DOHH2 (cell line): ENCODE data around the gene RIC1.

Experiments
- H3F3A ChIP-seq: fragments of 200-600 bp; sonication (generic), shearing (Covaris generic); 2 replicates; pipeline ENCODE4 v1.6.0; 2016; ENCODE audit warnings: antibody characterized with exemption, mild to moderate bottlenecking; ENCODE audit not compliant: control insufficient read depth, insufficient read depth
- H3K27ac ChIP-seq: fragments of 200-600 bp; sonication (generic); 2 replicates; pipeline ENCODE4 v1.5.1; 2014; ENCODE audit warnings: low read depth, mild to moderate bottlenecking, low read length, moderate library complexity
- H3K27me3 ChIP-seq: fragments of 200-600 bp; sonication (generic); 2 replicates; pipeline ENCODE4 v1.6.1; 2014; ENCODE audit warnings: mild to moderate bottlenecking, low read length, mixed read lengths; ENCODE audit not compliant: control insufficient read depth
- H3K36me3 ChIP-seq: fragments of 200-600 bp; sonication (generic); 2 replicates; pipeline ENCODE4 v1.6.1; 2014; ENCODE audit warnings: mild to moderate bottlenecking, low read length, moderate library complexity, mixed read lengths; ENCODE audit not compliant: control insufficient read depth
- H3K4me1 ChIP-seq: fragments of 200-600 bp; sonication (generic); 2 replicates; pipeline ENCODE4 v1.6.1; 2014; ENCODE audit warnings: mild to moderate bottlenecking, low read length, mixed read lengths; ENCODE audit not compliant: control insufficient read depth
- H3K4me2 ChIP-seq: fragments of 200-600 bp; sonication (generic); 2 replicates; pipeline ENCODE4 v1.6.0; 2014; ENCODE audit warnings: mild to moderate bottlenecking, low read length, moderate library complexity
- H3K4me3 ChIP-seq: fragments of 200-600 bp; sonication (generic); 2 replicates; pipeline ENCODE4 v1.5.1; 2014; ENCODE audit warnings: mild to moderate bottlenecking, low read length, mixed read lengths
- H3K79me2 ChIP-seq: fragments of 200-600 bp; sonication (generic); 2 replicates; pipeline ENCODE4 v1.6.1; 2014; ENCODE audit warnings: mild to moderate bottlenecking, low read length, mixed read lengths; ENCODE audit not compliant: control insufficient read depth
- H3K9me2 ChIP-seq: fragments of 200-600 bp; sonication (generic); replicated peaks from 2 replicates; pipeline ENCODE4 v1.6.1; 2014; ENCODE audit warnings: mild to moderate bottlenecking, low read length, mixed read lengths; ENCODE audit not compliant: control insufficient read depth
- H3K9me3 ChIP-seq: fragments of 200-600 bp; sonication (generic); 2 replicates; pipeline ENCODE4 v1.6.1; 2014; ENCODE audit warnings: antibody characterized with exemption, low read length, mixed read lengths; ENCODE audit not compliant: control insufficient read depth, insufficient read depth
- H4K20me1 ChIP-seq: fragments of 200-600 bp; sonication (generic); 2 replicates; pipeline ENCODE4 v1.6.0; 2014; ENCODE audit warnings: low read depth, mild to moderate bottlenecking, antibody characterized with exemption, low read length, moderate library complexity; ENCODE audit not compliant: control insufficient read depth, insufficient read depth
- CTCF ChIP-seq: fragments of 200-600 bp; sonication (generic); IDR thresholded peaks from one replicate; pipeline ENCODE4 v1.5.1; 2014; ENCODE audit warnings: antibody characterized with exemption, mild to moderate bottlenecking, low read depth, low read length; ENCODE audit not compliant: poor library complexity, severe bottlenecking
- EZH2phosphoT487 ChIP-seq: fragments of 200-600 bp; sonication (generic); IDR thresholded peaks from 2 replicates; pipeline ENCODE4 v1.6.1; 2017; ENCODE audit warnings: borderline replicate concordance, mild to moderate bottlenecking, antibody characterized with exemption, low read length, moderate library complexity, mixed read lengths

The RIC1 gene

GRCh38 chr9:5614192-5614591 lies 14.7 kb upstream of the RIC1 start:
- Histone ChIP-seq H3K4me3 (no peak overlapping the region), H3K9me3 (no peaks in the 10 kb centered on the region), H3K4me1 (peaks cover 23% of the 10 kb centered on the region), H3F3A (peaks cover 9% of the 10 kb centered on the region), H3K27ac (no peak overlapping the region), H3K27me3 (no peaks in the 10 kb centered on the region), H3K36me3 (peaks cover 19% of the 10 kb centered on the region), H3K4me2 (no peak overlapping the region), H3K79me2 (peaks cover 51% of the 10 kb centered on the region), H3K9me2 (no peaks in the 10 kb centered on the region), H4K20me1 (no peaks in the 10 kb centered on the region)
- TF ChIP-seq EZH2phosphoT487, result no peak
- TF ChIP-seq CTCF, result no peak

DNA sequence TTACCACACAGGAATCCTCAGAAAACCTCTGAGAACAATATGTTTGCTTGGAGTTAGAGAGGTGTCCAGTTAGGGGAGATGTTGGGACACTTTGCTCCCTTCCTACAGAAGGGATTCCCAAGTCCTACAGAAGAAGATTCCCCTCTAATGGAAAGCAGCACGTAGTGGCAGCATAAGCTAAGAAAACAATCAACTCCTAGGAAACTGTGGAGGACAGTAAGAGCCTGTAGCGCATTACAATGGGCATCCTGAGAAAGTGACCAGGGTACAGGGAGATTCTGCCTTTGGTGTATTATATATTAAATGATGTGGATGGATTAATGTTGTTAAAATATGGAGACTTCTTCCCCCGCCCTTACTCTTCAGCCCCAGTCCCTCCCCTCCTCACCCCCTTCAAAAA lies 13.9 kb upstream of the RIC1 start:
- no peaks in the 10 kb centered on the region for H4K20me1 ChIP-seq
- peaks cover 9% of the 10 kb centered on the region for H3F3A ChIP-seq
- no peaks in the 10 kb centered on the region for H3K9me3 ChIP-seq
- TF ChIP-seq CTCF (no peak), EZH2phosphoT487 (no peak)
- H3K9me2 ChIP-seq, result no peaks in the 10 kb centered on the region
- peaks cover 58% of the 10 kb centered on the region for H3K79me2 ChIP-seq
- peaks cover 20% of the 10 kb centered on the region for H3K36me3 ChIP-seq
- no peak overlapping the region for H3K4me3 ChIP-seq
- no peak overlapping the region for H3K27ac ChIP-seq
- H3K4me1 ChIP-seq, result peaks cover 25% of the 10 kb centered on the region
- no peak overlapping the region for H3K4me2 ChIP-seq
- no peaks in the 10 kb centered on the region for H3K27me3 ChIP-seq

- Histone ChIP-seq H3K4me2 (peak overlapping the region; percentile 57), H3K36me3 (peaks cover 27% of the 10 kb centered on the region), H3K9me2 (no peaks in the 10 kb centered on the region), H3K79me2 (peaks cover 86% of the 10 kb centered on the region), H3K4me1 (peaks cover 27% of the 10 kb centered on the region), H3K9me3 (no peaks in the 10 kb centered on the region), H3K27ac (peak overlapping the region; percentile 59), H3K27me3 (no peaks in the 10 kb centered on the region), H3F3A (peaks cover 9% of the 10 kb centered on the region), H3K4me3 (peak overlapping the region; percentile 37), H4K20me1 (no peaks in the 10 kb centered on the region)
- TF ChIP-seq EZH2phosphoT487, result no peak
- TF ChIP-seq CTCF, result no peak
Observed at GRCh38 chr9:5617749-5618148, 11.2 kb upstream of the RIC1 start.

DNA sequence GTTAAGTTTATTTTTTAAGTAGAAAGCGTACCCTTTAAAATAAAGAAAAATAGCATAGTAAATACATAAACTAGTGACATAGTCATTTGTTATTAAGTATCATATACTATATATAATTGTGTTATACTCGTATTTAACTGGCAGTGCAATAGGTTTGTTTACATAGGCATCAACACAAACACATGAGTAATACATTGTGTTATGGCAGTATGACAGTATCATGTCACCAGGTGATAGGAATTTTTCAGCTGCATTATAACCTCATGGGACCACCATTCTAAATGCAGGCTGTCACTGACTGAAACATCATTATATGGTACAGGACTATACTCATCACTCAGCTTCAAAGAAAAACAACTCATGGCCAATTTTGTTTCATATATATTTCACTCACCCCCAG lies 8.4 kb upstream of the RIC1 start:
- H3K4me3 ChIP-seq, result no peak overlapping the region
- no peaks in the 10 kb centered on the region for H4K20me1 ChIP-seq
- no peak overlapping the region for H3K4me2 ChIP-seq
- TF ChIP-seq EZH2phosphoT487 (no peak), CTCF (no peak)
- peaks cover 94% of the 10 kb centered on the region for H3K79me2 ChIP-seq
- H3K27ac ChIP-seq, result no peak overlapping the region
- H3F3A ChIP-seq, result peaks cover 9% of the 10 kb centered on the region
- no peaks in the 10 kb centered on the region for H3K9me3 ChIP-seq
- H3K36me3 ChIP-seq, result peaks cover 47% of the 10 kb centered on the region
- H3K4me1 ChIP-seq, result peaks cover 51% of the 10 kb centered on the region
- no peaks in the 10 kb centered on the region for H3K9me2 ChIP-seq
- H3K27me3 ChIP-seq, result no peaks in the 10 kb centered on the region
